ENCODE results near the gene PRKCE.

- TF ChIP-seq POLR2A (IDR thresholded peaks at IDR 0.05; ENCODE audit: low read depth, low read length) (no peak), CTCF (IDR thresholded peaks at IDR 0.05; ENCODE audit: extremely low read depth in 1 of 2, insufficient read depth in 1 of 2, low read depth in 1 of 2, low read length in 2 of 2) (no peak), POLR2AphosphoS5 (IDR thresholded peaks at IDR 0.05; ENCODE audit: insufficient read depth, low read depth, low read length) (no peak), MAX (IDR thresholded peaks at IDR 0.05; ENCODE audit: insufficient read depth, insufficient read length) (no peak), MYC (IDR thresholded peaks at IDR 0.05; ENCODE audit: low read depth, low read length) (no peak), EZH2 (IDR thresholded peaks at IDR 0.05; ENCODE audit: borderline replicate concordance, low read depth, low read length, severe bottlenecking) (no peak), GATA2 (IDR thresholded peaks at IDR 0.05; ENCODE audit: insufficient read depth, insufficient read length, low read depth, low read length) (no peak), FOS (IDR thresholded peaks at IDR 0.05; ENCODE audit: borderline replicate concordance, insufficient read depth, low read length) (no peak)
Observed at GRCh38 chr2:45721150-45721549, 69.7 kb downstream of the PRKCE start.
